Calu3 (cell line): ENCODE measurements around the gene ZC3H7B. TPM values are rescaled to one million over a fixed set of nuclear protein-coding genes. Genes with fewer than 3 reads are reported as not detected.

ENCODE experiments used
- BruUV-seq: library from RNA; stranded (reverse); fragments of 400-500 nt; replicated peaks from 2 replicates; lab custom pipeline; 2021; lab: Mats Ljungman, UMichigan
- CTCF ChIA-PET: fragments of 300-600 bp; sonication (Branson Sonifier 250); formaldehyde crosslinking; loops from one replicate; lab custom pipeline; 2022; ENCODE audit warnings: antibody characterized with exemption; lab: Charles Lee
- DNase-seq: peaks from one replicate; pipeline ENCODE4 v3.0.0; 2022
- H3K27ac Mint-ChIP-seq: one replicate; pipeline ENCODE4 v1.8.0; 2022; ENCODE audit warnings: mixed read lengths; ENCODE audit not compliant: unreplicated experiment
- H3K27me3 Mint-ChIP-seq: one replicate; pipeline ENCODE4 v1.8.0; 2022; ENCODE audit warnings: mixed read lengths; ENCODE audit not compliant: unreplicated experiment
- H3K36me3 Mint-ChIP-seq: one replicate; pipeline ENCODE4 v1.8.0; 2022; ENCODE audit warnings: mild to moderate bottlenecking, moderate library complexity, mixed read lengths; ENCODE audit not compliant: insufficient read depth, unreplicated experiment
- H3K4me1 Mint-ChIP-seq: one replicate; pipeline ENCODE4 v1.8.0; 2022; ENCODE audit warnings: mild to moderate bottlenecking, low read depth, mixed read lengths; ENCODE audit not compliant: unreplicated experiment
- H3K4me3 Mint-ChIP-seq: one replicate; pipeline ENCODE4 v1.8.0; 2022; ENCODE audit warnings: mild to moderate bottlenecking, low read depth, moderate library complexity, mixed read lengths; ENCODE audit not compliant: unreplicated experiment
- H3K9me3 Mint-ChIP-seq: one replicate; pipeline ENCODE4 v1.8.0; 2022; ENCODE audit warnings: low read depth, mixed read lengths; ENCODE audit not compliant: unreplicated experiment
- intact Hi-C: fragments of 100-400 bp; cut with micrococcal nuclease; formaldehyde crosslinking; loops from one replicate; pipeline ENCODE4 v1.10.0; 2022; ENCODE audit not compliant: unreplicated experiment
- total RNA-seq: library from RNA; stranded (reverse); gene quantifications from 2 replicates; pipeline ENCODE4 v1.2.3, GENCODE V29; 2022
- TF ChIP-seq, protein P1 (sequence below): fragments of 200-600 bp; IDR thresholded peaks from one replicate; pipeline ENCODE4 v1.8.0; 2022; ENCODE audit warnings: antibody characterized with exemption; ENCODE audit not compliant: unreplicated experiment

Gene ZC3H7B
- total RNA-seq, 1 experiment from 2014 or later, result 53.5 TPM

DNA sequence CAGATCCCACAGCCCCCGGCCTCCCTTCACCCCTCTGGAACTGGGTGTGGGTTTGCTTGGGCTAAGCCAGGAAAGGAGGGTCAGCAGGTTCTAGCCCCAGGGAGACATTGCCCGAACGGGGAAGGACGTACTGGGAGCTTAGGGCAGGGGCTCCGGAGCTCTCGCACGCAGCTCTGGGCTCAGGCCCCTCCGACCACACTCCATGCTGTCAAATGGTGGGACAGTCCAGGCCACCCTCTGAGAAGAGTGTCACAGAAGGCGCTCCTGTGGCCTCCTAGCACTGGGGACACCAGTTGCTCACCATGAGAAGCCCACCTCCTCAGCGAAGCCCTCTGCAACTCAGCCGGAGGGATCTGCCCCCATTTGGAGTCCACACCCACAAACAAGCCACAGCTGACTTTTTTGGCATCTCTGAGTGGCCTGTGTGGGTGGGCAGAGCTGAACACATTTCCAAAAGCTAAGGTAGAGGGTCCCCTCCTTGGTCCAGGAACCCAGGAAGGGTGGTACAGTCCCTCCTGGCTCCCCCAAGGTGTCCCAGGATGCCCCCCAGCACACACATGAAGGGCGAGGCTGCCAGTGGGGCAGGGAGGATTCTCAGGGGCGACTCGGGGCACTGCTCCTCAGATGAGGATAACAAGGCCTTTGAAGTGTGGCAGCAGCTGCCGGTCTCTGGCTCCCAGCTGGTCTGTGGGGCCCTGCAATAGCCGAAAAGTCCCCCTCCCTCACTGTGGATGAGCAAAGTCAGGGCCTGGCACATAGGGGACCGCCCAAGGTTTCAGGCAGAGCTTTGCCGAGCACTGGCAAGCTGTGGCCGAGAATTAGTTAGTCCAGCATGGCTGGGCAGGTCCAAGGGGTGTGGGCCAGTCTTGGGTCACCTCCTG is 67.5 kb downstream of the ZC3H7B start:
- DNase-seq, result no peak
- TF ChIP-seq, protein P1, sequence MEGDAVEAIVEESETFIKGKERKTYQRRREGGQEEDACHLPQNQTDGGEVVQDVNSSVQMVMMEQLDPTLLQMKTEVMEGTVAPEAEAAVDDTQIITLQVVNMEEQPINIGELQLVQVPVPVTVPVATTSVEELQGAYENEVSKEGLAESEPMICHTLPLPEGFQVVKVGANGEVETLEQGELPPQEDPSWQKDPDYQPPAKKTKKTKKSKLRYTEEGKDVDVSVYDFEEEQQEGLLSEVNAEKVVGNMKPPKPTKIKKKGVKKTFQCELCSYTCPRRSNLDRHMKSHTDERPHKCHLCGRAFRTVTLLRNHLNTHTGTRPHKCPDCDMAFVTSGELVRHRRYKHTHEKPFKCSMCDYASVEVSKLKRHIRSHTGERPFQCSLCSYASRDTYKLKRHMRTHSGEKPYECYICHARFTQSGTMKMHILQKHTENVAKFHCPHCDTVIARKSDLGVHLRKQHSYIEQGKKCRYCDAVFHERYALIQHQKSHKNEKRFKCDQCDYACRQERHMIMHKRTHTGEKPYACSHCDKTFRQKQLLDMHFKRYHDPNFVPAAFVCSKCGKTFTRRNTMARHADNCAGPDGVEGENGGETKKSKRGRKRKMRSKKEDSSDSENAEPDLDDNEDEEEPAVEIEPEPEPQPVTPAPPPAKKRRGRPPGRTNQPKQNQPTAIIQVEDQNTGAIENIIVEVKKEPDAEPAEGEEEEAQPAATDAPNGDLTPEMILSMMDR, result no peak
- intact Hi-C loops, result no loop called here
- peaks cover 16% of the 10 kb centered on the region for H3K4me1 Mint-ChIP-seq
- no peaks in the 10 kb centered on the region for H3K9me3 Mint-ChIP-seq
- peaks cover 11% of the 10 kb centered on the region for H3K36me3 Mint-ChIP-seq
- CTCF ChIA-PET, result no interaction called here
- no peak overlapping the region for H3K4me3 Mint-ChIP-seq
- H3K27me3 Mint-ChIP-seq, result peaks cover 31% of the 10 kb centered on the region
- no TSS peak for BruUV-seq
- no peak overlapping the region for H3K27ac Mint-ChIP-seq

DNA sequence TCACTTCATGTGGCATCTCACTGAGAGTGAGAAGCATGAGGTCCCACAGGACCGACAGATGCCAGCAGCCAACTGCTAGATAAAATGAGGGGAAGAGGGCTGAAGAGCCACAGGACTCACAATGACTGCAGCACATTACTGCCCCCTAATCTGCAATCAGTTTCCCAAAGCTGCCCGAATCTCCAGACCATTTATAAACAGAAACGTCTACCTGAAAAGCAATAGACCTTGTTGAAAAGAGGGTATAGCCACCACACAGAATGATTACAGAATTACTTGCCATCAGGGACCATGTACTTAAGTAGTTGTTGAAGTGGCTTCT is 68.1 kb downstream of the ZC3H7B start:
- Mint-ChIP-seq H3K9me3 (no peaks in the 10 kb centered on the region), H3K36me3 (peaks cover 11% of the 10 kb centered on the region), H3K4me3 (no peak overlapping the region), H3K27me3 (peaks cover 31% of the 10 kb centered on the region), H3K27ac (no peak overlapping the region), H3K4me1 (peaks cover 16% of the 10 kb centered on the region)
- CTCF ChIA-PET, result no interaction called here
- DNase-seq, result no peak
- intact Hi-C loops, result no loop called here
- TF ChIP-seq, protein P1, result no peak
- BruUV-seq, result no TSS peak

DNA sequence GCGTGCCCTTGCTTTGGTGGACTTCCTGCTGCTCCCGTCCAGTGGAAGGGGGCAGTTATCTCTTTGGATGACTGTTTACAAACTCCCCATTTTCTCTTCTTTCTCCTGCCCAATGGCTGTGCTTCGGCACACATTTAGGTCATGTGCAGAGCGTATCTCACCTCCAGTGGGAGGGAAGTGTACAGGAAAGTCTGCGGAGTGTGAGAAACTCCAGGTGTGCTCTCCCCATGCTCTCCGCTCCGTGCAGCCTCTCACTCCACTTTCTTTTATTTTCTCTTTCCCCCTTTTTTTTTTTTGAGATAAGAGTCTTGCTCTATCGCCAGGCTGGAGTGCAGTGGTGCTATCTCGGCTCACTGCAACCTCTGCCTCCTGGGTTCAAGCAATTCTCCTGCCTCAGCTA is 68.5 kb downstream of the ZC3H7B start:
- TF ChIP-seq, protein P1, result no peak
- H3K4me3 Mint-ChIP-seq, result no peak overlapping the region
- H3K27me3 Mint-ChIP-seq, result peaks cover 31% of the 10 kb centered on the region
- intact Hi-C loops, result no loop called here
- peaks cover 16% of the 10 kb centered on the region for H3K4me1 Mint-ChIP-seq
- peaks cover 11% of the 10 kb centered on the region for H3K36me3 Mint-ChIP-seq
- no peaks in the 10 kb centered on the region for H3K9me3 Mint-ChIP-seq
- CTCF ChIA-PET, result no interaction called here
- no peak for DNase-seq
- H3K27ac Mint-ChIP-seq, result no peak overlapping the region
- BruUV-seq, result no TSS peak

DNA sequence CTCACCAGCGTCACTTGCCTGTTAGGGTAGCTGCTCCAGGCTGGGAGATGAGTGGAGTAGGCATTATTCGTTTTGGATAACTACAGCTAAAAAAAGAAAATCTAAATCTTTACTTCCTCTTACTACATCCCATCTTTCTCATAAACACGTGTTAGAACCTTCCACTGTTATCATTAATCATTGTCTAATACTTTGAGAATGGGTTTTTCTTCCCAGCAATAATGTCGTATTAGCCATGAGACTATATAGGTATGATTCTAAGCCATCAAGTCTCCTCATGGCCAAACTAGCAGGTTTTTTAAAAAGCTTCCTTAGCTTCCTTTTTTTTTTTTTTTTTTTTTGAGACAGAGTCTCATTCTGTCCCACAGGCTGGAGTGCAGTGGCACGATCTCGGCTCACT is 76.5 kb downstream of the ZC3H7B start:
- CTCF ChIA-PET, result interaction anchor here (0.7 to 0.8 kb wide), 4 partner anchors 10 to 569 kb away, joined by 3 to 4 read pairs (median 4); no protein-coding TSS in a partner anchor
- Mint-ChIP-seq H3K4me3 (no peak overlapping the region), H3K9me3 (no peaks in the 10 kb centered on the region), H3K27ac (no peak overlapping the region), H3K36me3 (peaks cover 30% of the 10 kb centered on the region), H3K4me1 (peaks cover 8% of the 10 kb centered on the region), H3K27me3 (peaks cover 17% of the 10 kb centered on the region)
- no TSS peak for BruUV-seq
- intact Hi-C loops, result no loop called here
- DNase-seq, result no peak
- TF ChIP-seq, protein P1, result no peak
